ENCODE data around the gene SNAP25.

SNAP25 gene

DNA sequence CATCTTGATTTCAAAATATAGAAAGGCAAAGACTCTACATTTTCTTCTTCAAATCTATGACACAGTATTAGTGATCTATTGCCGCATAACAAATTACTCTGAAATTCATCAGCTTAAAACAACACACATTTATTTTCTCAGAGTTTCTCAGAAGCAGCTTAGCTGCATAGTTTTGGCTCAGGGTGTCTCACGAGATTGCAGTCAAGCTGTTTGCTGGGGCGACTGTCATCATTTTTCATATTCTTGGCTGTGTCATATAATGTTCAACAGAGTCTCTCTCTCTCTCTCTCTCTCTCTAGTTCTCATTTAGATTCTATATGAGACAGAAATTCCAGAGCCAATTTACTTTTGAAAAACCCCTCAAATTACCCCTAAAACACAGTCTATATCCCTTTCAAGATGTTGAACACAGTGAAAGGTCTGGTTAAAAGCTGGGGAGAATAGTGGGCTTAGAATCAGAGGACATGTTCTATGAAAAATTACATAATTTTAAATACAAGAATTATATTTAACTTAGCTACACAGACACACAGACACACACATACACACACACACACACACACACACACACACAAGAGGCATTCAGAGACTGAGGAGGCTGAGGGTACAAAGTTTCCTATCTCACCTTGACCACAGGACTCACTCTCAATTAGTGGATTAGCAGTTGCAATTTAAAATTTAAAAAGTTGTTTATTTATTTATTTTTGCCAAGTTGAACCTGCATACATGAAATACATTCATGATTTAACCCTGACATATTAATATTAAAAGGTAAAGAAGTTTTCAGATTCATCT is 128.7 kb downstream of the SNAP25 start:
- no peaks in the 10 kb centered on the region for H3K36me3 ChIP-seq (ENCODE audit: control insufficient read depth in 4 of 4, insufficient read depth in 4 of 4, low read length in 3 of 4)
- no peak overlapping the region for H3K27ac ChIP-seq (ENCODE audit: insufficient read depth in 1 of 2, low read depth in 1 of 2, low read length in 2 of 2, poor library complexity in 1 of 2, severe bottlenecking in 2 of 2)
- no peak for DNase-seq
- H3K9me3 ChIP-seq (ENCODE audit: control extremely low read depth in 1 of 5, control insufficient read depth in 4 of 5, insufficient read depth in 2 of 5, low read depth in 1 of 5, low read length in 4 of 5), result peaks cover 0 to 1% (median 0%) of the 10 kb centered on the region in 5 experiments
- ChIA-PET CTCF (interaction anchor here (1.2 kb wide), 1 partner anchor 369 kb away, joined by 4 read pairs; no protein-coding TSS in a partner anchor), POLR2A (no interaction called here)
- peaks cover 0 to 9% (median 4%) of the 10 kb centered on the region in 4 experiments for H3K4me1 ChIP-seq (ENCODE audit: control extremely low read depth in 1 of 4, control insufficient read depth in 4 of 4, insufficient read depth in 4 of 4, low read length in 3 of 4)
- no peak overlapping the region for H3K4me3 ChIP-seq (ENCODE audit: control insufficient read depth in 1 of 7, extremely low read depth in 1 of 7, insufficient read depth in 4 of 7, low read depth in 2 of 7, low read length in 6 of 7)
- no peaks in the 10 kb centered on the region for H3K27me3 ChIP-seq (replicated peaks in 2 of 5; ENCODE audit: control insufficient read depth in 4 of 5, insufficient read depth in 5 of 5, low read length in 4 of 5)
- 100% methylated on average over 1 of the region's 3 CpGs for WGBS (ENCODE audit: insufficient coverage)

DNA sequence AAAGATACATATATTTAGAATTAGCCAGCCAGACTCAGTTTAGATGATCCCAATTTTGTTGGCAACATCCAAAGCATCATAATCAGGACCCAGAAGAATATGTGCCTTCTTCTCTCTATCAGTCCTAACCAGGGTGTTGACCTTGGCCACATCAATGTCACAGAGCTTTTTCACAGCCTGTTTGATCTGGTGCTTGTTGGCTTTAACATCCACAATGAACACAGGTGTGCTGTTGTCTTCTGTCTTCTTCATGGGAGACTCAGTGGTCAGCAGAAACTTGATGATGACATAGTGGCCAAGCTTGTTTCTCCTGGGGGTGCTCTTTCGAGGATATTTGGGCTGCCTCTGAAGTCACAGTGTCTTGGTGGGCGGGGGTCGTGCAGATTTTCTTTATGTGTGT is 130.5 kb downstream of the SNAP25 start:
- Histone ChIP-seq H3K4me3 (ENCODE audit: control insufficient read depth in 1 of 7, extremely low read depth in 1 of 7, insufficient read depth in 4 of 7, low read depth in 2 of 7, low read length in 6 of 7) (no peak overlapping the region), H3K36me3 (ENCODE audit: control insufficient read depth in 4 of 4, insufficient read depth in 4 of 4, low read length in 3 of 4) (no peaks in the 10 kb centered on the region), H3K9me3 (ENCODE audit: control extremely low read depth in 1 of 5, control insufficient read depth in 4 of 5, insufficient read depth in 2 of 5, low read depth in 1 of 5, low read length in 4 of 5) (no peaks in the 10 kb centered on the region), H3K27me3 (replicated peaks in 2 of 5; ENCODE audit: control insufficient read depth in 4 of 5, insufficient read depth in 5 of 5, low read length in 4 of 5) (no peaks in the 10 kb centered on the region), H3K4me1 (ENCODE audit: control extremely low read depth in 1 of 4, control insufficient read depth in 4 of 4, insufficient read depth in 4 of 4, low read length in 3 of 4) (peaks cover 0 to 12% (median 5%) of the 10 kb centered on the region in 4 experiments), H3K27ac (ENCODE audit: insufficient read depth in 1 of 2, low read depth in 1 of 2, low read length in 2 of 2, poor library complexity in 1 of 2, severe bottlenecking in 2 of 2) (no peak overlapping the region)
- WGBS (ENCODE audit: insufficient coverage), result 100% methylated on average over 1 of the region's 3 CpGs
- CTCF ChIA-PET, result no interaction called here
- DNase-seq, result no peak
- POLR2A ChIA-PET, result no interaction called here

- Histone ChIP-seq H3K4me3 (ENCODE audit: control insufficient read depth in 1 of 7, extremely low read depth in 1 of 7, insufficient read depth in 4 of 7, low read depth in 2 of 7, low read length in 6 of 7) (no peak overlapping the region), H3K27me3 (replicated peaks in 2 of 5; ENCODE audit: control insufficient read depth in 4 of 5, insufficient read depth in 5 of 5, low read length in 4 of 5) (no peaks in the 10 kb centered on the region), H3K27ac (ENCODE audit: insufficient read depth in 1 of 2, low read depth in 1 of 2, low read length in 2 of 2, poor library complexity in 1 of 2, severe bottlenecking in 2 of 2) (no peak overlapping the region), H3K4me1 (ENCODE audit: control extremely low read depth in 1 of 4, control insufficient read depth in 4 of 4, insufficient read depth in 4 of 4, low read length in 3 of 4) (peaks cover 0 to 12% (median 5%) of the 10 kb centered on the region in 4 experiments), H3K36me3 (ENCODE audit: control insufficient read depth in 4 of 4, insufficient read depth in 4 of 4, low read length in 3 of 4) (no peaks in the 10 kb centered on the region), H3K9me3 (ENCODE audit: control extremely low read depth in 1 of 5, control insufficient read depth in 4 of 5, insufficient read depth in 2 of 5, low read depth in 1 of 5, low read length in 4 of 5) (no peaks in the 10 kb centered on the region)
- ChIA-PET CTCF (no interaction called here), POLR2A (interaction anchor here (0.6 kb wide), 1 partner anchor 1242 kb away, joined by 3 read pairs; no protein-coding TSS in a partner anchor)
- peak in 1 of 3 donors; percentile 3 for DNase-seq
- 97% methylated on average over 8 of the region's 9 CpGs for WGBS (ENCODE audit: insufficient coverage)
These were observed 131.7 kb downstream of the SNAP25 start for GRCh38 chr20:10350188-10350842.

GRCh38 chr20:10352934-10353824 is 134.5 kb downstream of the SNAP25 start:
- 50% methylated on average over 1 of the region's 6 CpGs for WGBS (ENCODE audit: insufficient coverage)
- H3K27me3 ChIP-seq (replicated peaks in 2 of 5; ENCODE audit: control insufficient read depth in 4 of 5, insufficient read depth in 5 of 5, low read length in 4 of 5), result no peaks in the 10 kb centered on the region
- DNase-seq, result peak in 1 of 3 donors; percentile 8
- H3K36me3 ChIP-seq (ENCODE audit: control insufficient read depth in 4 of 4, insufficient read depth in 4 of 4, low read length in 3 of 4), result no peaks in the 10 kb centered on the region
- peaks cover 0 to 12% (median 5%) of the 10 kb centered on the region in 4 experiments for H3K4me1 ChIP-seq (ENCODE audit: control extremely low read depth in 1 of 4, control insufficient read depth in 4 of 4, insufficient read depth in 4 of 4, low read length in 3 of 4)
- peaks cover 0 to 10% (median 0%) of the 10 kb centered on the region in 5 experiments for H3K9me3 ChIP-seq (ENCODE audit: control extremely low read depth in 1 of 5, control insufficient read depth in 4 of 5, insufficient read depth in 2 of 5, low read depth in 1 of 5, low read length in 4 of 5)
- POLR2A ChIA-PET, result interaction anchor here (0.6 kb wide), 1 partner anchor 13 kb away, joined by 11 read pairs; no protein-coding TSS in a partner anchor
- no peak overlapping the region for H3K4me3 ChIP-seq (ENCODE audit: control insufficient read depth in 1 of 7, extremely low read depth in 1 of 7, insufficient read depth in 4 of 7, low read depth in 2 of 7, low read length in 6 of 7)
- CTCF ChIA-PET, result no interaction called here
- no peak overlapping the region for H3K27ac ChIP-seq (ENCODE audit: insufficient read depth in 1 of 2, low read depth in 1 of 2, low read length in 2 of 2, poor library complexity in 1 of 2, severe bottlenecking in 2 of 2)

- CTCF ChIA-PET, result no interaction called here
- Histone ChIP-seq H3K9me3 (ENCODE audit: control extremely low read depth in 1 of 5, control insufficient read depth in 4 of 5, insufficient read depth in 2 of 5, low read depth in 1 of 5, low read length in 4 of 5) (peaks cover 0 to 10% (median 0%) of the 10 kb centered on the region in 5 experiments), H3K27me3 (replicated peaks in 2 of 5; ENCODE audit: control insufficient read depth in 4 of 5, insufficient read depth in 5 of 5, low read length in 4 of 5) (no peaks in the 10 kb centered on the region), H3K4me1 (ENCODE audit: control extremely low read depth in 1 of 4, control insufficient read depth in 4 of 4, insufficient read depth in 4 of 4, low read length in 3 of 4) (peaks cover 0 to 3% (median 1%) of the 10 kb centered on the region in 4 experiments), H3K4me3 (ENCODE audit: control insufficient read depth in 1 of 7, extremely low read depth in 1 of 7, insufficient read depth in 4 of 7, low read depth in 2 of 7, low read length in 6 of 7) (no peak overlapping the region), H3K27ac (ENCODE audit: insufficient read depth in 1 of 2, low read depth in 1 of 2, low read length in 2 of 2, poor library complexity in 1 of 2, severe bottlenecking in 2 of 2) (no peak overlapping the region), H3K36me3 (ENCODE audit: control insufficient read depth in 4 of 4, insufficient read depth in 4 of 4, low read length in 3 of 4) (no peaks in the 10 kb centered on the region)
- no peak for DNase-seq
- POLR2A ChIA-PET, result no interaction called here
- no CpG with 5 or more reads among the region's 1 CpG for WGBS (ENCODE audit: insufficient coverage)
These were observed 138.0 kb downstream of the SNAP25 start for GRCh38 chr20:10356628-10357027.

Measured in common myeloid progenitor, CD34-positive (primary cell).